AG04450 (cell line): ENCODE data around the gene ARSI. TPM values are rescaled to one million over a fixed set of nuclear protein-coding genes. Genes with fewer than 3 reads are reported as not detected.

Experiments
- CTCF ChIA-PET: fragments of 300-600, 350-600 bp; formaldehyde crosslinking; extraction: SDS; loops from one replicate; lab custom pipeline; 2022; ENCODE audit warnings: antibody characterized with exemption, inconsistent platforms; lab: Charles Lee
- POLR2A ChIA-PET: fragments of 350-600 bp; formaldehyde crosslinking; extraction: SDS; loops from one replicate; lab custom pipeline; 2021; ENCODE audit warnings: antibody characterized with exemption, inconsistent platforms; lab: Yijun Ruan, JAX
- DNase-seq: peaks from one replicate; pipeline ENCODE4 v3.0.0-alpha.2; 2011; ENCODE audit warnings: low read depth, low spot score
- H3K27ac ChIP-seq: one replicate; pipeline ENCODE4 v1.5.1; 2012; ENCODE audit warnings: low read depth, low read length, control low read depth
- H3K27me3 ChIP-seq: one replicate; pipeline ENCODE4 v1.6.0; 2012; ENCODE audit warnings: low read length; ENCODE audit not compliant: control insufficient read depth, insufficient read depth
- H3K4me3 ChIP-seq: 2 replicates; pipeline ENCODE4 v1.5.1; 2011; ENCODE audit warnings: mild to moderate bottlenecking, low read depth, low read length, control low read depth
- H3K9me3 ChIP-seq: 2 replicates; pipeline ENCODE4 v1.5.1; 2012; ENCODE audit warnings: low read length; ENCODE audit not compliant: control insufficient read depth, insufficient read depth
- polyA plus RNA-seq: library from polyadenylated mRNA; depleted of rRNA; stranded (reverse); fragments of >200 nt; gene quantifications from 2 replicates; pipeline ENCODE4 v1.2.3, GENCODE V29; 2011
- TF ChIP-seq, protein P1 (sequence below): IDR thresholded peaks from 2 replicates; pipeline ENCODE4 v1.5.1; 2011; ENCODE audit warnings: low read depth, low read length, control low read depth, inconsistent platforms

ARSI gene
- polyA plus RNA-seq, 1 experiment, result 11.3 TPM

DNA sequence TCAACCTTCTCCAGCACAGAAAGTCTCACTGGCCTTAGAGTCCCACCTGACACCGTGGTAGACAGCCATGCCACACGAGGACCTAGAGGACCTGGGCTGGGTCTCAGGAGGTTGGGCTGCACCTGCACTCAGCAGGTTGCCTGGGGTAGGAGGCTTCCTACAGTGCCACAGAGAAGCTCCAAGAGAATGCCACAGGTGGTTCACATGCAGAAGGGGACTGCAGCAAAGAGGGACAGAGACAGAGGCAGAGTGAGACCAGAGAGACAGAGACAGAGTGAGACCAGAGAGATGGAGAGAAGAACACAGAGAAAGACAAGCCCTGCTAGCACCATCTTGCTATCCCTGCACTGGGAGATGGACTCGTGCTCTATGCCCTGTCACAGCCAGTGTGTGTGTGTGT, 18.8 kb downstream of the ARSI start:
- no peaks in the 10 kb centered on the region for H3K27me3 ChIP-seq
- no peak for DNase-seq
- ChIA-PET CTCF (no interaction called here), POLR2A (no interaction called here)
- no peak overlapping the region for H3K4me3 ChIP-seq
- no peak overlapping the region for H3K27ac ChIP-seq
- no peaks in the 10 kb centered on the region for H3K9me3 ChIP-seq
- TF ChIP-seq, protein P1, sequence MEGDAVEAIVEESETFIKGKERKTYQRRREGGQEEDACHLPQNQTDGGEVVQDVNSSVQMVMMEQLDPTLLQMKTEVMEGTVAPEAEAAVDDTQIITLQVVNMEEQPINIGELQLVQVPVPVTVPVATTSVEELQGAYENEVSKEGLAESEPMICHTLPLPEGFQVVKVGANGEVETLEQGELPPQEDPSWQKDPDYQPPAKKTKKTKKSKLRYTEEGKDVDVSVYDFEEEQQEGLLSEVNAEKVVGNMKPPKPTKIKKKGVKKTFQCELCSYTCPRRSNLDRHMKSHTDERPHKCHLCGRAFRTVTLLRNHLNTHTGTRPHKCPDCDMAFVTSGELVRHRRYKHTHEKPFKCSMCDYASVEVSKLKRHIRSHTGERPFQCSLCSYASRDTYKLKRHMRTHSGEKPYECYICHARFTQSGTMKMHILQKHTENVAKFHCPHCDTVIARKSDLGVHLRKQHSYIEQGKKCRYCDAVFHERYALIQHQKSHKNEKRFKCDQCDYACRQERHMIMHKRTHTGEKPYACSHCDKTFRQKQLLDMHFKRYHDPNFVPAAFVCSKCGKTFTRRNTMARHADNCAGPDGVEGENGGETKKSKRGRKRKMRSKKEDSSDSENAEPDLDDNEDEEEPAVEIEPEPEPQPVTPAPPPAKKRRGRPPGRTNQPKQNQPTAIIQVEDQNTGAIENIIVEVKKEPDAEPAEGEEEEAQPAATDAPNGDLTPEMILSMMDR, result no peak

DNA sequence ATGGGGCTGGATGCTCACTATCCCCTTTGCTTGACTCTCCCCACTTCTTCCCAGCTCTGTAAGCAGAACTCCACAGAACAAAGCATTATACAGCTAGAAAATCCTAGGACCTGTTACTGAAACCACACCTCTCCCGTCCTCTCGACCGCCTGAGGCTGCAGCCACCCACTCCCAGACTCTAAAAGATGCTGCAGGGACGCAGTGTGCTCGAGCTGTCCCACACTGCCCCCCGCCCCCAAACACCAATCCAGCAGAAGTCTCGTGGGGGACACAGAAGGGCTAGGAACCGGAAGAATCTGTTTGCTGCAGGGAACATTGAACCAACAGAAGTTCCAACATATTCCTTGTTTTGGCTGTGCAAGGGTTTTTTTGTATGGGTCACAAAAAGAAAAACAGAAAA, 20.7 kb downstream of the ARSI start:
- Histone ChIP-seq H3K4me3 (no peak overlapping the region), H3K27me3 (no peaks in the 10 kb centered on the region), H3K9me3 (no peaks in the 10 kb centered on the region), H3K27ac (no peak overlapping the region)
- TF ChIP-seq, protein P1, result no peak
- ChIA-PET CTCF (interaction anchor here (0.9 kb wide), 1 partner anchor 69 kb away, joined by 5 read pairs; no protein-coding TSS in a partner anchor), POLR2A (no interaction called here)
- DNase-seq, result no peak

DNA sequence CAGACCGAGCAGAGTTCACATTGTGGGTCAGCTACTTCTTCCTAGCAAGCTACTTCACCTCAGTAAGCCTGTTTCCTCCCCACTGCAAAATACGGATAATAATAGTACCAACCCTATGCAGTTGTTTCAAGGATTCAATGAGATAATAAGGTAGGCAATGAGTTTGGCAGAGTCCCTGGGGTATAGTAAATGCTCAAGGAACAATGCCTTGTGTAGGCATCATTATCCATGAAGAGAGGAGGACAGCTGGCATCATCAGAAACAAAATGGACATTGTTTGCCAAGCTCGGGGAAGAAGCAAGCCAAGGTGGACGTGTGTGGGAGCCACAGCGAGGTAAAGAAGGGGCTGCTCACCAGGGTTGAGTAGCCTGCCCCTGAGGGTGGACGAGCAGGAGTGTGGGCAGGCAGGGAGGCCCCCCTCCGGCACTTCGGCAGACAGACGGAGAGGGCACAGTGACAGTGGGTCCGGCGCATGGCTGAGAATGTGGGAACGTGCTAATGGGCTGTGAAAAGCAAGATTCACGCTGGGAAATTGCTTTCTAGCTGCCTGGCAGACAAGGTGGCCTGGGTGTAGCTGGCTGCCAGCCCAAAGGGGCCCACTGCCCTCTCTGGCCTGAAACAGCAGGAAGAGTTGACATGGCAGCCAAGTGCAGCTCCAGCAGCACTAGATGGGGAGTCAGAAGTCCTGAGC, 23.2 kb downstream of the ARSI start:
- ChIA-PET POLR2A (interaction anchor here (0.8 to 0.9 kb wide), 2 partner anchors 25 to 124 kb away, joined by 3 to 4 read pairs; partner anchors contain the start of gene PDGFRB), CTCF (no interaction called here)
- DNase-seq, result no peak
- Histone ChIP-seq H3K27me3 (no peaks in the 10 kb centered on the region), H3K9me3 (no peaks in the 10 kb centered on the region), H3K4me3 (no peak overlapping the region), H3K27ac (no peak overlapping the region)
- TF ChIP-seq, protein P1, result no peak

DNA sequence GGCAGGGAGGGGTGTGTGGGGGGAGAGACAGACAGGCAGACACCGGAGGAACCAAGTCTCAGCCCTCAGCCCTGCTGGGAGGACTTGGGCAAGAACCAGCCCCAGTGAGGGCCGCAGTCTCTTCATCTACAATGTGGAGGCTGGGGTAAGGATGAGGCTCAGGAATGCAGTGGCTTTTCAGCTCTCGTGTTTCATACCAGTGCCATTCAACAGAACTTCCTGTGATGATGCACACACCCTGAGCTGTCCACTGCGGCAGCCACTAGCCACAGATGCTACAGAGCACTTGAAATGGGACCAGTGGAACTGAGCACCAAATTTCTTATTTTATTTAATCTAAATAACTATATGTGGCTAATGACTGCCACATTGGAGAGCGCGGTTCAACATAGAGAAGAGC, 23.8 kb downstream of the ARSI start:
- TF ChIP-seq, protein P1, result no peak
- no peak overlapping the region for H3K4me3 ChIP-seq
- no peaks in the 10 kb centered on the region for H3K9me3 ChIP-seq
- DNase-seq, result peak; percentile 74
- H3K27me3 ChIP-seq, result no peaks in the 10 kb centered on the region
- ChIA-PET CTCF (no interaction called here), POLR2A (interaction anchor here (0.7 to 0.9 kb wide), 4 partner anchors 25 to 124 kb away, joined by 3 to 4 read pairs (median 4); partner anchors contain the start of gene PDGFRB)
- H3K27ac ChIP-seq, result peak overlapping the region; percentile 81

DNA sequence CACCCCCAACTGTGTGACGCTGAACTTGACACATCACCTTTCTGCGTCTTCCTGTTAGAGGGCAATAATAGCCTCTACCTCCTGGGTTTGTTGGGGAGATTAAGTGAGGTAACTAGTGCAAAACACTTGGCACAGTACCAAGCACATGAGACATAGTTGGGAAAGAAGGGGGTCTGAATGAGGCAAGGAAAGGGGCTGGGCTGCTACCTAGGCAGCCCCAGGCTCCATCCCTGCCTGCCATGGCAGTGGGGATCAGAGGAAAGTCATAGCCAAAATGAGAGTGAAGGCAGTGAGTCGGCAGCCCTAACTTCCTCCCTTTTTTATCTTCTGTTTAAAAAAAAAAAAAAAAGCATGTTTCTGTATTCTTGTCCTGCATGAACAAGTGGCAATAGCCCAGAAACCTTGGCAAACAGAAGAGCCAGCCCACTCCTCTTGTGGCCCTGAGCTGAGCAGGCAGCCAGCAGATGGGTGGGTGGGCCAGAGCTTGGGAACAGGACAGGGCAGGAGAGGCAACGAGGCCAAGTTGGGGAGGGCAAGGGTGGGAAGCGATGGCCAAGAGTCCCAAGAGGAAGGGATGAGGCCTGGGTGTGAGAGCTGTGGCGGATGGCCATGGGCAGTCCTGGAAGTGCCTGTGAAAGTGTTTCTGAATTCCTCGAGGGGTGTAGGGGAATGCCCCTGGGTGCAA, 24.5 kb downstream of the ARSI start:
- no peaks in the 10 kb centered on the region for H3K27me3 ChIP-seq
- TF ChIP-seq, protein P1, result no peak
- no peak overlapping the region for H3K4me3 ChIP-seq
- no peak for DNase-seq
- H3K27ac ChIP-seq, result peak overlapping the region; percentile 81
- CTCF ChIA-PET, result interaction anchor here (0.9 kb wide), 1 partner anchor 158 kb away, joined by 3 read pairs; no protein-coding TSS in a partner anchor
- H3K9me3 ChIP-seq, result no peaks in the 10 kb centered on the region
- POLR2A ChIA-PET, result interaction anchor here (0.7 to 0.8 kb wide), 3 partner anchors 71 to 123 kb away, joined by 3 to 4 read pairs (median 3); partner anchors contain the start of gene PDGFRB
